GM19023 (cell line): Measurements from ENCODE around the gene EDDM3A.

Source experiments
- ATAC-seq: cut with Tn5 transposase; IDR thresholded peaks from one replicate; pipeline ENCODE4 v1.9.1; 2021; ENCODE audit warnings: mild to moderate bottlenecking, moderate library complexity; ENCODE audit not compliant: unreplicated experiment

EDDM3A gene

DNA sequence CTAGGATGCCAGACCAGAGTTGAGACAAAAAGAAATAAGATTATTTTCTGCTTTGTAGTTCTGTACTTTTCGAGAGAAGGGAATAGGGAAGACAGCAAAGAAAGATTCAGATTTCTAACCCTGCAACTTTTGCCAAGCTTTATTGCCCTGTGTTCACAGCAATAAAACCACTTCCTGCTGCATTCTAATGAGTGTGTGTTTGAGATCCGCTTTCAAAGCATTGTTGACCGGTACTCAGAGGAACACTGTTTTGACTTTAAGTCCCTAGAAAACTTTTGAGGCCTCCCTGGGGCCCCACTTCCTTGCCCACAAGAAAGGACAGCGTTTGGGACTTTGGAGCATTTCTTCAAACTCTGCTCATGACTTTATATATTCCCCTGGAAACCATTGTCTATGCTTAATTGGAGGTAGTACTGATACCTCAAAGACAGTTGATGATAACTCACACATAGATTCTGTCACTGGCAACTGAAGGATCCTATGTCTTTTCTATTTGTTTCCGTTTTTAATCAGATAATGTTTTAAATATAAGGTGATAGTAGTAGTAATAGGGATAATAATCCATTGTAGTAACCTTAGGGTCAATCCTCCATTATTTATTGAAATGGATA lies 36.7 kb downstream of the EDDM3A start:
- ATAC-seq, result peak; percentile 59

DNA sequence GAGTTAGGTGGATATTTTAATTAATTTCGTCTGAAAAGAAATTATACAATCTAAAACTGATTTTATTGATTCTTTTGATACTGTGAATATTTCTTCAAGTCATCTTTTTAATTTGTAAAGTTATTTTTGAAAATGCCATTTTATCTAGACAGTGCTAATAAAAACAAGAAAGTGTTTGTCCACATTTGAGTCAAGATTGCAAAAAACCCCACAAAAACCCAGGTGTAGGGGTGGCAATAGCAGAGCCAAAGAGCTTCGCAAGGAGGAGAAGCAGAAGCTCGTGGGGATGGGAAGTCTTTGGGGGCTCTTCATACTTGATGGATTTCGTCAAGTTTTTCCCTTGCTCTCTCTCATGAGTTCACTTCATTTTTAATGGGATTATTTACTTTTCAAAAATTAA lies 41.3 kb downstream of the EDDM3A start:
- ATAC-seq, result no peak

GRCh38 chr14:20789230-20789813 lies 43.6 kb downstream of the EDDM3A start:
- ATAC-seq, result no peak

DNA sequence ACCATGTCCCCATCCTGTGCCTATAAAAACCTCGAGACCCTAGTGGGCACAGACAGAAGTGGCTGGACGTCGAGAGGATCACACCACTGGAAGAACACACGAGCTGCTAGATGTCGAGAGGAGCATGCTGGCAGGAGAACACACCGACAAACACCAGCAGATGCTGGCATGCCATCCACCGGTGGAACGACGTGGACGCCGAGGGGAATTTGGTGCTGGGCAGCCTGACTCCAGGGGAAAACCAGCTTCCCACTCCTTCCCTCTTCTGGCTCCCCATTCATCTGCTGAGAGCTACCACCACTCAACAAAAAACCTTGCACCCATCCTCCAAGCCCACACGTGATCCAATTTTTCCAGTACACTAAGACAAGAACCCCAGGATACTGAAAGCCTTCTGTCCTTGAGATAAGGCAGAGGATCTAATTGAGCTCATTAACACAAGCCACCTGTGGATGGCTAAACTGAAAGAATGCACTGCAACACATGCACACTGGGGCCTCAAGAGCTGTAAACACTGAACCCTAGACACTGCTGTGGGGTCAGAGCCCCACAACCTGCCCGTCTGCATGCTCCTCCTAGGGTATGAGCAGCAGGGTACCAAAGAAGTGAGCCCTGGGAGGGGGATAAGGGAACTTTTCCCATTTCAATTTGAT lies 44.9 kb downstream of the EDDM3A start:
- ATAC-seq, result no peak

- ATAC-seq, result no peak
Observed at GRCh38 chr14:20791187-20791586, 45.5 kb downstream of the EDDM3A start.

DNA sequence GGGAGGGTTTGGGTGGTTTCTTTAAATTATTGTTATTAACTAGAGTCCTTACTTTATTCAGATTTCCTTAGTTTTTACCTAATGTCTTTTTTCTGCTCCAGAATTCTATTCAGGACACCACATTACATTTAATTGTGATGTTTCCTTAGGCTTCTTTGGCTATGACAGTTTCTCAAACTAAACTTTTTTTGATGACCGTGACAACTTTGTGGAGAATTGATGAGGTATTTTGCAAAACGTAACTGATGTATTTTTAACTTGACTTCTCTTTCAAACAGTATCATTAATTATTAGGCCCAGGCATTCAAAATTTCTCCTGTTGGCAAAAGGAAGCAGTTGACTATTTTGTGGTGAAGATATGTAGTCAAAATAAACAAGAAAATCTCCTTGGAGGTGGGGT lies 45.9 kb downstream of the EDDM3A start:
- no peak for ATAC-seq

DNA sequence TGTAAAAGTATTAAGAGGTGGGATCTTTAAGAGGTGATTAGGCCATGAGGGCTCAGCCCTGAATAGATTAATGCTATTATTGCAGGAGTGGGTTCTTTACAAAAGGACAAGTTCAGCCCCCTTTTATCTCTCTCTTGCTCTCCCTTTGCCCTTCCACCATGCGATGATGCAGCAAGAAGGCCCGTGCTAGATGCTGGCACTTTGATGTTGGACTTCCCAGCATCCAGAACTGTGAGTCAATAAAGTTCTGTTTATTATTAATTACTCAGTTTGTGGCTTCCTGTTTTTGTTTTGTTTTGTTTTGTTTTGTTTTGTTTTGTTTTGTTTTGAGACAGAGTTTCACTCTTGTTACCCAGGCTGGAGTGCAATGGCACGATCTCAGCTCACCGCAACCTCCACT lies 46.9 kb downstream of the EDDM3A start:
- no peak for ATAC-seq

DNA sequence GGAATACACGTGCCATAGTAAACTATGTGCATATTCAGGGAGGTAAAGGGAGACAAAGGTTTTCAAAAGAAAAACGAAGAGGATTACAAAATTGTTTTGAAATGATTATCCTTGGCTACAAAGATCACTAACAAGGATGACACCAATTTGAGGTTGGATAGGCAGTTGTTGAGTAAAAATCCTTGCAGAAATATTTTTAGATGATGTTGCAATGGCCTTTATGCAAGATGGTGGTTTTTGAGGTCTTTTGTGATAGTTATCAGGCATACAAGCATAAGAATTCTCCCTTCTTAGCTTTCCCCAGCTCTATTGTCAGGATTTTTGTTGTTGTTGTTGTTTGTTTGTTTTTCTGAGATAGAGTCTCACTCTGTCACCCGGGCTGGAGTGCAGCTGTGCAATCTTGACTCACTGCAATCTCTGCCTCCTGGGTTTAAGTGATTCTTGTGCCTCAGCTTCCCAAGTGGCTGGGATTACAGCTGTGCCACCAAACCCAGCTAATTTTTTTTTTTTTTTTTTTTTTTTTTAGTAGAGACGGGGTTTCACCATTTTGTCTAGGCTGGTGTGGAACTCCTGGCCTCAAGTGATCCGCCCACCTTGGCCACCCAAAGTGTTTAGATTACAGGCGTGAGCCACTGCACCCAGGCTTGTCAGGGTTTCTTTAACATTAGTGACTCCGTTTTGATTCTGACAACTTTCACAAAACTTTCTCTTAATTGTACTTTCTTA lies 49.1 kb downstream of the EDDM3A start:
- ATAC-seq, result no peak

DNA sequence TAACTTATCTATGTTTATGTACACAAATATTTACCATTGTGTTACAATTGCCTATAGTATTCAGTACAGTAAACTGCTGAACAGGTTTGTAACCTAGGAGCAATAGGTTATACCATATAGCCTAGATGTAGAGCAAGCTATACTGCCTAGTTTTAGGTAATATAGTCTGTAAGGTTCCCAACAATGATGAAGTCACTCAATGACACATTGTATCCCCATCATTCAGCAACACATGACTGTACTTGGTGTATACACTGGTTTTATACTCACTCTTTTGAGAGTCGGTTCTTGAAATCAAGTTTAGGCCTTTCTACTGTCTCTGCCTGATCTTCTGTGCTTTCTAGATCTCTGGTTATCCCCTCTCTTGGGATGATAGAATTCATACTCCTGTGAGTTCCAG lies 51.5 kb downstream of the EDDM3A start:
- ATAC-seq, result no peak
